Measurements from ENCODE around the gene ZNF148.

GRCh38 chr3:125189378-125190165 lies 185.6 kb downstream of the ZNF148 start:
- TF ChIP-seq ZNF274 (IDR thresholded peaks at IDR 0.05; ENCODE audit: low read depth, low read length), result no peak
- TF ChIP-seq YY1 (IDR thresholded peaks at IDR 0.05; ENCODE audit: insufficient read depth, insufficient read length), result no peak
- TF ChIP-seq SUZ12 (IDR thresholded peaks at IDR 0.05; ENCODE audit: extremely low read depth, insufficient read depth, insufficient read length), result no peak
